Fibroblast of pulmonary artery (primary cell): ENCODE measurements around the gene SDK2.

Experiments used
- DNase-seq: peaks from one replicate; pipeline ENCODE4 v3.0.0-alpha.2; 2010; ENCODE audit warnings: low read depth
- H3K4me3 ChIP-seq: replicated peaks from 2 replicates; pipeline ENCODE4 v1.5.1; 2011; ENCODE audit warnings: low read depth, mild to moderate bottlenecking, control low read depth, low read length, moderate library complexity
- CTCF ChIP-seq: IDR thresholded peaks from 2 replicates; pipeline ENCODE4 v1.5.1; 2011; ENCODE audit warnings: mild to moderate bottlenecking, control low read depth, low read length, inconsistent platforms; ENCODE audit errors: missing control alignments

SDK2 gene

GRCh38 chr17:73686126-73686525, 41.9 kb upstream of the SDK2 start:
- no peak for TF ChIP-seq CTCF
- DNase-seq = no peak
- no peak overlapping the region for H3K4me3 ChIP-seq

GRCh38 chr17:73684183-73684582, 39.9 kb upstream of the SDK2 start:
- TF ChIP-seq CTCF = no peak
- H3K4me3 ChIP-seq = no peak overlapping the region
- DNase-seq = no peak

GRCh38 chr17:73683771-73684170, 39.5 kb upstream of the SDK2 start:
- H3K4me3 ChIP-seq = no peak overlapping the region
- no peak for TF ChIP-seq CTCF
- no peak for DNase-seq

- no peak for DNase-seq
- H3K4me3 ChIP-seq = no peak overlapping the region
- TF ChIP-seq CTCF = no peak
Observed at GRCh38 chr17:73681946-73682345, 37.7 kb upstream of the SDK2 start.

GRCh38 chr17:73679476-73679875, 35.2 kb upstream of the SDK2 start:
- H3K4me3 ChIP-seq = no peak overlapping the region
- no peak for DNase-seq

GRCh38 chr17:73678999-73679398, 34.8 kb upstream of the SDK2 start:
- TF ChIP-seq CTCF = no peak

More at GRCh38 chr17:73679476-73679875, 35.2 kb upstream of the SDK2 start:
- TF ChIP-seq CTCF = no peak

GRCh38 chr17:73669771-73670170, 25.5 kb upstream of the SDK2 start:
- no peak for DNase-seq
- TF ChIP-seq CTCF = no peak
- no peak overlapping the region for H3K4me3 ChIP-seq

More at GRCh38 chr17:73678999-73679398, 34.8 kb upstream of the SDK2 start:
- no peak overlapping the region for H3K4me3 ChIP-seq
- no peak for DNase-seq
